Jurkat, Clone E6-1 (cell line): ENCODE results near the gene ENPP7.

Experiments
- DNase-seq: peaks from one replicate; pipeline ENCODE4 v3.0.0-alpha.2; 2011; ENCODE audit warnings: low read depth, low spot score
- H3K4me3 ChIP-seq: 2 replicates; pipeline ENCODE4 v1.5.1; 2011; ENCODE audit warnings: mild to moderate bottlenecking, low read length, control low read depth, moderate library complexity

ENPP7 gene

GRCh38 chr17:79785900-79786810 lies 55.4 kb downstream of the ENPP7 start:
- no peak for DNase-seq

GRCh38 chr17:79786930-79787643 lies 56.3 kb downstream of the ENPP7 start:
- no peak overlapping the region for H3K4me3 ChIP-seq
- no peak for DNase-seq

More at GRCh38 chr17:79785900-79786810, 55.4 kb downstream of the ENPP7 start:
- H3K4me3 ChIP-seq, result no peak overlapping the region

- DNase-seq, result no peak
- H3K4me3 ChIP-seq, result no peak overlapping the region
Measured at GRCh38 chr17:79788455-79788854, 57.7 kb downstream of the ENPP7 start.

GRCh38 chr17:79788989-79789942 lies 58.5 kb downstream of the ENPP7 start:
- H3K4me3 ChIP-seq, result no peak overlapping the region
- DNase-seq, result no peak

GRCh38 chr17:79789943-79790804 lies 59.4 kb downstream of the ENPP7 start:
- H3K4me3 ChIP-seq, result no peak overlapping the region
- no peak for DNase-seq

- H3K4me3 ChIP-seq, result no peak overlapping the region
- no peak for DNase-seq
Measured at GRCh38 chr17:79790805-79791734, 60.3 kb downstream of the ENPP7 start.

GRCh38 chr17:79791735-79792161 lies 61.0 kb downstream of the ENPP7 start:
- DNase-seq, result no peak
- no peak overlapping the region for H3K4me3 ChIP-seq
